Suprapubic skin (tissue), 4 donors: ENCODE results near the gene STXBP2.

Experiments
- EP300 ChIP-seq: sonication (generic); formaldehyde crosslinking; IDR thresholded peaks from one replicate; pipeline ENCODE4 v1.6.1; 2017; ENCODE audit warnings: antibody characterized with exemption
- POLR2A ChIP-seq, 2 donors: fragments of 450-650 bp; IDR thresholded peaks; one replicate each; pipeline ENCODE4 v1.6.1; 2017; ENCODE audit warnings: antibody characterized with exemption in 2 of 2, mild to moderate bottlenecking in 2 of 2, moderate library complexity in 2 of 2
- POLR2AphosphoS5 ChIP-seq, 3 donors: sonication (generic); formaldehyde crosslinking; IDR thresholded peaks; one replicate each; pipeline ENCODE4 v1.6.1; 2017; ENCODE audit warnings: antibody characterized with exemption in 3 of 3
- TF ChIP-seq, protein P1 (sequence below), 2 donors: fragments of 200-600 bp in 1 of 2; fragments of 450-650 bp in 1 of 2; sonication (generic) in 1 of 2; IDR thresholded peaks; one replicate each; pipeline ENCODE4 v1.5.1; 2016 to 2019; ENCODE audit warnings: antibody characterized with exemption in 2 of 2, mild to moderate bottlenecking in 1 of 2, moderate library complexity in 1 of 2

DNA sequence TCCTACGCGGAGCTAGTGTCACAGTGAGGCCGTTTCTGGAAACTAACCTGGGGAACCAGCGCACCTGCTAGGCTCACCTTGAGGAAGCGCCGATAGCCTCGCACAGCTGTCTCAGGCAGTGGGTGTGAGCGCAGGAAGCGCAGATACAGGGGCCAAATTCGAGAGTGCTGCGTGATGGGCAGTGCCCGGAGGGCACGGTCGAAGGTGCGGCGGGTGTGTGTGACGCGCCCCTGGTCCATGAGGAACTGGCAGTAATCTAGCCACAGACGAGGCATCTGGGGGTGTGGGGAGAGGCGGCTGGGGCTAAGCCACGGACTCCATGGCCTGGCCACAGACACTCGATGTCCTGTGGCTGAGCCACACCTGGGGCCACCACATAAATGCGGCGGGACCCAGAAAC is 9.7 kb upstream of the STXBP2 start:
- TF ChIP-seq, protein P1, sequence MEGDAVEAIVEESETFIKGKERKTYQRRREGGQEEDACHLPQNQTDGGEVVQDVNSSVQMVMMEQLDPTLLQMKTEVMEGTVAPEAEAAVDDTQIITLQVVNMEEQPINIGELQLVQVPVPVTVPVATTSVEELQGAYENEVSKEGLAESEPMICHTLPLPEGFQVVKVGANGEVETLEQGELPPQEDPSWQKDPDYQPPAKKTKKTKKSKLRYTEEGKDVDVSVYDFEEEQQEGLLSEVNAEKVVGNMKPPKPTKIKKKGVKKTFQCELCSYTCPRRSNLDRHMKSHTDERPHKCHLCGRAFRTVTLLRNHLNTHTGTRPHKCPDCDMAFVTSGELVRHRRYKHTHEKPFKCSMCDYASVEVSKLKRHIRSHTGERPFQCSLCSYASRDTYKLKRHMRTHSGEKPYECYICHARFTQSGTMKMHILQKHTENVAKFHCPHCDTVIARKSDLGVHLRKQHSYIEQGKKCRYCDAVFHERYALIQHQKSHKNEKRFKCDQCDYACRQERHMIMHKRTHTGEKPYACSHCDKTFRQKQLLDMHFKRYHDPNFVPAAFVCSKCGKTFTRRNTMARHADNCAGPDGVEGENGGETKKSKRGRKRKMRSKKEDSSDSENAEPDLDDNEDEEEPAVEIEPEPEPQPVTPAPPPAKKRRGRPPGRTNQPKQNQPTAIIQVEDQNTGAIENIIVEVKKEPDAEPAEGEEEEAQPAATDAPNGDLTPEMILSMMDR (IDR thresholded peaks at IDR 0.05): no peak
- TF ChIP-seq POLR2A (IDR thresholded peaks at IDR 0.05): no peak
- no peak for TF ChIP-seq POLR2AphosphoS5 (IDR thresholded peaks at IDR 0.05)
- TF ChIP-seq EP300: no peak
